Heart right ventricle (tissue), 16 donors: Measurements from ENCODE around the gene DDAH1. TPM values are rescaled to one million over a fixed set of nuclear protein-coding genes. Genes with fewer than 3 reads are reported as not detected.

Experiments
- ATAC-seq, 8 donors: fragments of 200-7000 bp; cut with Tn5 transposase; one replicate each; pipeline ENCODE4 v1.9.1; 2020; ENCODE audit warnings: mild to moderate bottlenecking in 8 of 8, moderate library complexity in 8 of 8, moderate number of reproducible peaks in 1 of 8
- DNase-seq, 2 donors: peaks; one replicate each; pipeline ENCODE4 v3.0.0-alpha.2; 2020
- H3K27ac ChIP-seq, 10 donors: fragments of 200-600 bp; sonication (generic) in 2 of 10; one replicate each; pipeline versions ENCODE4 v1.5.0 to v1.8.0; 2020 to 2022; ENCODE audit warnings: mild to moderate bottlenecking in 3 of 10
- H3K27me3 ChIP-seq, 7 donors: fragments of 200-600 bp; one replicate each; pipeline ENCODE4 v1.8.0; 2021 to 2022; ENCODE audit warnings: mild to moderate bottlenecking in 2 of 7
- H3K36me3 ChIP-seq, 9 donors: fragments of 200-600 bp; sonication (generic) in 1 of 9; one replicate each; pipeline versions ENCODE4 v1.5.0 to v1.8.0; 2020 to 2022; ENCODE audit warnings: mild to moderate bottlenecking in 2 of 9
- H3K4me1 ChIP-seq, 9 donors: fragments of 200-600 bp; sonication (generic) in 1 of 9; one replicate each; pipeline versions ENCODE4 v1.5.0 to v1.8.0; 2020 to 2022; ENCODE audit warnings: mild to moderate bottlenecking in 4 of 9
- H3K4me3 ChIP-seq, 10 donors: fragments of 200-600 bp; sonication (generic) in 2 of 10; one replicate each; pipeline versions ENCODE4 v1.5.0 to v1.8.0; 2020 to 2022; ENCODE audit warnings: mild to moderate bottlenecking in 7 of 10, moderate library complexity in 2 of 10
- H3K9me3 ChIP-seq, 11 donors: fragments of 200-600 bp in 10 of 11; sonication (generic) in 2 of 11; one replicate each; pipeline versions ENCODE4 v1.5.0 to v1.8.0; 2013 to 2022; ENCODE audit warnings: mild to moderate bottlenecking in 2 of 11, control low read depth in 1 of 11, moderate library complexity in 1 of 11
- CTCF ChIP-seq, 9 donors: fragments of 200-600 bp; sonication (generic) in 2 of 9; IDR thresholded peaks; one replicate each; pipeline versions ENCODE4 v1.5.0 to v1.8.0; 2021 to 2022; ENCODE audit warnings: antibody characterized with exemption in 9 of 9, mild to moderate bottlenecking in 5 of 9, moderate library complexity in 1 of 9
- WGBS, 2 donors: extraction: QIAGEN DNeasy Blood & Tissue Kit; methylation state at CpG; one replicate each; pipeline ENCODE4 v1.1.7; 2013; ENCODE audit warnings: inconsistent platforms in 1 of 2; 5-methylcytosine and 5-hydroxymethylcytosine counted together
- intact Hi-C, 10 donors: fragments of 100-400 bp; cut with DNase I; formaldehyde crosslinking; loops; one replicate each; pipeline versions ENCODE4 v1.11.1 to v1.14.2; 2022
- polyA plus RNA-seq, 2 donors: library from polyadenylated mRNA; stranded (reverse); fragments of 200-250 nt; gene quantifications; one replicate each; pipeline ENCODE4 v1.2.3, GENCODE V29; 2013
- total RNA-seq, 10 donors: library from RNA; stranded (reverse); fragmentation: NEBNext Ultra II Directional in 3 of 10; extraction: Animal tissue kit (Norgen Biotek cat#: 25700) in 3 of 10; gene quantifications; one replicate each; pipeline versions ENCODE4 v1.2.1 to v1.2.4, GENCODE V29; 2021 to 2023
- donor health status: Arrhythmogenic right ventricular cardiomyopathy.
- donor health status: ischemic (EF 13 %, LVEDD 7.1; RV severe dilation, severe dysfunction).
- donor health status: healthy with polysubstance abuse.
- donor health status: DM: no; HTN: yes; CAD: no.
- donor health status: DM: no; HTN: no; CAD: no.
- donor health status: ischemic (EF 25% LVEDD 6.9; RV normal size, moderate dysfunction).
- donor health status: ischemic (EF 25% LVEDD 5.7; RV mildly dilated, moderate dysfunction).
- donor health status: healthy.
- donor health status: DM: yes; HTN: yes; CAD: no.
- donor health status: Ischemic cardiomyopathy.
- donor health status: ischemic (EF 35%, LVEDD 5.7; RV mildly dilated, moderate dysfunction).
- donor health status: nonischemic (EF 11% LVEDD 7.7; RV severe dilation, severe dysfunction).
- donor health status: DM: yes; HTN: yes; CAD: no.
- donor health status: PGD.
- donor health status: ischemic (EF 29% LVEDD 5.4; RV normal size, mild dysfunction).
- donor health status: nonischemic (EF 23%, LVEDD 6.1; RV moderate dilation, normal function).

Gene DDAH1
- total and polyA plus RNA-seq, 12 donors = 2.7 to 29.0 (median 16.6) TPM

- Histone ChIP-seq H3K9me3 (no peaks in the 10 kb centered on the region), H3K27me3 (no peaks in the 10 kb centered on the region), H3K4me1 (peaks cover 0 to 34% (median 11%) of the 10 kb centered on the region in 9 donors), H3K27ac (no peak overlapping the region), H3K4me3 (no peak overlapping the region), H3K36me3 (no peaks in the 10 kb centered on the region)
- no peak for ATAC-seq
- whole genome bisulfite sequencing, 2 donors = 93 to 95% methylated on average over 3 of the region's 3 CpGs
- no peak for DNase-seq
- intact Hi-C loops = no loop called here
- TF ChIP-seq CTCF (IDR thresholded peaks at IDR 0.05) = no peak
Measured at GRCh38 chr1:85437139-85437538, 27.8 kb downstream of the DDAH1 start.

- Histone ChIP-seq H3K9me3 (peaks cover 0 to 5% (median 0%) of the 10 kb centered on the region in 11 donors), H3K27ac (no peak overlapping the region), H3K4me3 (no peak overlapping the region), H3K36me3 (no peaks in the 10 kb centered on the region), H3K27me3 (no peaks in the 10 kb centered on the region), H3K4me1 (peaks cover 0 to 3% (median 0%) of the 10 kb centered on the region in 9 donors)
- ATAC-seq = no peak
- no peak for TF ChIP-seq CTCF (IDR thresholded peaks at IDR 0.05)
- no peak for DNase-seq
- intact Hi-C loops = no loop called here
- WGBS, 2 donors = 83 to 93% methylated on average over 5 of the region's 5 CpGs
Measured at GRCh38 chr1:85433096-85433495, 31.9 kb downstream of the DDAH1 start.

- ATAC-seq = no peak
- 63 to 85% methylated on average over 2 of the region's 2 CpGs for WGBS, 2 donors
Measured at GRCh38 chr1:85428471-85429089, 36.4 kb downstream of the DDAH1 start.

DNA sequence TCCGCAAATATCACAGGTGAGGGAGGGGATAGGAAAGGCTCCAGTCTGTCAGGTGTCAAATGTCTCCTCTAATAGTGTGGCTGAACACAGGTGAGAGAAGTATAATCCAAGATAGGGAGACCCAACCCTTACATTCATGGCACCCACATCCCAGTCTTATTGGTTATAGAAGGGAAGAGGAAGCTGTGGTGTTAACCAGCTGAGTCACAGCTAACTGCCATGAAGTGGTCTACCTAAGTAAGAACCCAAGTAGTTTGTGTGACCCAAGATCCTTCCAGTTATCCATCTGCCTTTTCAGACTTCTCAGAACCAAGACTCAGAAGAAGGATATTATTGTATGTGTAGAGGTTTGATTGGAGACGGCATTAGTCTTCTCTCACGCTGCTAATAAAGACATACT, 37.1 kb downstream of the DDAH1 start:
- Histone ChIP-seq H3K27ac (no peak overlapping the region), H3K36me3 (no peaks in the 10 kb centered on the region), H3K4me1 (peaks cover 0 to 7% (median 0%) of the 10 kb centered on the region in 9 donors), H3K27me3 (no peaks in the 10 kb centered on the region), H3K9me3 (peaks cover 0 to 9% (median 0%) of the 10 kb centered on the region in 11 donors), H3K4me3 (no peak overlapping the region)
- WGBS, 2 donors = 95 to 96% methylated on average over 3 of the region's 3 CpGs
- intact Hi-C loops = no loop called here
- ATAC-seq (no peak), DNase-seq (no peak)
- no peak for TF ChIP-seq CTCF (IDR thresholded peaks at IDR 0.05)

More at GRCh38 chr1:85428471-85429089, 36.4 kb downstream of the DDAH1 start:
- no peaks in the 10 kb centered on the region for H3K27me3 ChIP-seq
- H3K9me3 ChIP-seq = peaks cover 0 to 7% (median 0%) of the 10 kb centered on the region in 11 donors
- no peaks in the 10 kb centered on the region for H3K36me3 ChIP-seq
- H3K4me3 ChIP-seq = no peak overlapping the region
- TF ChIP-seq CTCF (IDR thresholded peaks at IDR 0.05) = no peak
- peaks cover 0 to 7% (median 0%) of the 10 kb centered on the region in 9 donors for H3K4me1 ChIP-seq
- intact Hi-C loops = no loop called here
- H3K27ac ChIP-seq = no peak overlapping the region
- DNase-seq = no peak
